Mesenchymal stem cell (in vitro differentiated cells and primary cell): ENCODE data around the gene HEYL.
A peak's percentile ranks its signal among the peaks of the same experiment; 100 is the strongest.

Source experiments
- DNase-seq: peaks from one replicate; pipeline ENCODE4 v3.0.0-alpha.2; 2013
- H2AFZ ChIP-seq: one replicate; pipeline ENCODE4 v1.6.1; 2013; ENCODE audit warnings: low read depth, mild to moderate bottlenecking, control low read depth, inconsistent platforms, low read length, moderate library complexity
- H2AK5ac ChIP-seq: 2 replicates; pipeline ENCODE4 v1.6.1; 2013; ENCODE audit warnings: low read length, moderate library complexity, mild to moderate bottlenecking, inconsistent platforms; ENCODE audit not compliant: severe bottlenecking
- H2BK120ac ChIP-seq: one replicate; pipeline ENCODE4 v1.6.1; 2013; ENCODE audit warnings: low read depth, mild to moderate bottlenecking, inconsistent platforms, low read length, moderate library complexity
- H2BK12ac ChIP-seq, 2 experiments: one replicate each; pipeline ENCODE4 v1.6.1; 2013; ENCODE audit warnings: inconsistent platforms in 2 of 2, low read length in 2 of 2, mild to moderate bottlenecking in 2 of 2, moderate library complexity in 2 of 2, control low read depth in 1 of 2
- H2BK15ac ChIP-seq: one replicate; pipeline ENCODE4 v1.6.1; 2013; ENCODE audit warnings: mild to moderate bottlenecking, low read depth, inconsistent platforms; ENCODE audit not compliant: poor library complexity, severe bottlenecking
- H2BK5ac ChIP-seq: 2 replicates; pipeline ENCODE4 v1.6.1; 2013; ENCODE audit warnings: low read depth, mild to moderate bottlenecking, low read length, control low read depth, inconsistent platforms; ENCODE audit not compliant: poor library complexity, severe bottlenecking
- H3K14ac ChIP-seq, 2 experiments: one replicate each; pipeline ENCODE4 v1.6.1; 2013; ENCODE audit warnings: inconsistent platforms in 2 of 2, low read length in 2 of 2, control low read depth in 1 of 2, mild to moderate bottlenecking in 1 of 2, moderate library complexity in 1 of 2
- H3K18ac ChIP-seq, 2 experiments: one replicate each; pipeline ENCODE4 v1.6.1; 2013; ENCODE audit warnings: inconsistent platforms in 2 of 2, low read length in 2 of 2, control low read depth in 1 of 2, low read depth in 1 of 2, mild to moderate bottlenecking in 1 of 2
- H3K23ac ChIP-seq, 2 experiments: one replicate each; pipeline ENCODE4 v1.6.1; 2013; ENCODE audit warnings: inconsistent platforms in 2 of 2, low read length in 2 of 2, mild to moderate bottlenecking in 2 of 2, moderate library complexity in 2 of 2, control low read depth in 1 of 2
- H3K27ac ChIP-seq: 2 replicates; pipeline ENCODE4 v1.5.1; 2013; ENCODE audit warnings: mild to moderate bottlenecking, moderate library complexity, low read length, control low read depth, inconsistent platforms; ENCODE audit not compliant: poor library complexity, severe bottlenecking
- H3K27me3 ChIP-seq, 2 experiments: 2 replicates each; pipeline versions ENCODE4 v1.6.1 to v1.7.0; 2013; ENCODE audit warnings: low read length in 2 of 2, mild to moderate bottlenecking in 2 of 2, moderate library complexity in 2 of 2, control low read depth in 1 of 2, inconsistent platforms in 1 of 2; ENCODE audit not compliant: control insufficient read depth in 1 of 2, insufficient read depth in 1 of 2
- H3K36me3 ChIP-seq, 2 experiments: 2 replicates each; pipeline versions ENCODE4 v1.6.1 to v1.7.0; 2013; ENCODE audit warnings: low read length in 2 of 2, control low read depth in 1 of 2, inconsistent platforms in 1 of 2, low read depth in 1 of 2, mild to moderate bottlenecking in 1 of 2; ENCODE audit not compliant: insufficient read depth in 2 of 2, control insufficient read depth in 1 of 2
- H3K4ac ChIP-seq, 2 experiments: one replicate each; pipeline ENCODE4 v1.6.1; 2013; ENCODE audit warnings: inconsistent platforms in 2 of 2, low read length in 2 of 2, mild to moderate bottlenecking in 2 of 2, moderate library complexity in 2 of 2, control low read depth in 1 of 2, low read depth in 1 of 2
- H3K4me1 ChIP-seq: 2 replicates; pipeline ENCODE4 v1.6.1; 2013; ENCODE audit warnings: low read depth, low read length, control low read depth; ENCODE audit not compliant: control insufficient read depth, insufficient read depth
- H3K4me2 ChIP-seq: 2 replicates; pipeline ENCODE4 v1.6.1; 2013; ENCODE audit warnings: low read length, mild to moderate bottlenecking, inconsistent platforms; ENCODE audit not compliant: poor library complexity, severe bottlenecking
- H3K4me3 ChIP-seq, 2 experiments: 2 replicates each; pipeline versions ENCODE4 v1.5.1 to v1.7.0; 2013; ENCODE audit warnings: low read length in 2 of 2, mild to moderate bottlenecking in 2 of 2, control low read depth in 1 of 2, low read depth in 1 of 2; ENCODE audit not compliant: insufficient read depth in 1 of 2
- H3K79me1 ChIP-seq: replicated peaks from 2 replicates; pipeline ENCODE4 v1.6.1; 2013; ENCODE audit warnings: mild to moderate bottlenecking, control low read depth, low read length, inconsistent platforms; ENCODE audit not compliant: poor library complexity, severe bottlenecking
- H3K9ac ChIP-seq: 2 replicates; pipeline ENCODE4 v1.7.0; 2013; ENCODE audit warnings: mild to moderate bottlenecking, low read length, moderate library complexity
- H3K9me3 ChIP-seq: 2 replicates; pipeline ENCODE4 v1.7.0; 2013; ENCODE audit warnings: mild to moderate bottlenecking, low read length; ENCODE audit not compliant: control insufficient read depth
- H4K8ac ChIP-seq: one replicate; pipeline ENCODE4 v1.6.1; 2013; ENCODE audit warnings: inconsistent platforms, mild to moderate bottlenecking, low read length, moderate library complexity
- H4K91ac ChIP-seq: one replicate; pipeline ENCODE4 v1.6.1; 2013; ENCODE audit warnings: mild to moderate bottlenecking, low read length, inconsistent platforms
- WGBS: methylation state at CpG from one replicate; pipeline ENCODE4 v1.1.7; 2013; ENCODE audit warnings: mixed read lengths; 5-methylcytosine and 5-hydroxymethylcytosine counted together

The HEYL gene

DNA sequence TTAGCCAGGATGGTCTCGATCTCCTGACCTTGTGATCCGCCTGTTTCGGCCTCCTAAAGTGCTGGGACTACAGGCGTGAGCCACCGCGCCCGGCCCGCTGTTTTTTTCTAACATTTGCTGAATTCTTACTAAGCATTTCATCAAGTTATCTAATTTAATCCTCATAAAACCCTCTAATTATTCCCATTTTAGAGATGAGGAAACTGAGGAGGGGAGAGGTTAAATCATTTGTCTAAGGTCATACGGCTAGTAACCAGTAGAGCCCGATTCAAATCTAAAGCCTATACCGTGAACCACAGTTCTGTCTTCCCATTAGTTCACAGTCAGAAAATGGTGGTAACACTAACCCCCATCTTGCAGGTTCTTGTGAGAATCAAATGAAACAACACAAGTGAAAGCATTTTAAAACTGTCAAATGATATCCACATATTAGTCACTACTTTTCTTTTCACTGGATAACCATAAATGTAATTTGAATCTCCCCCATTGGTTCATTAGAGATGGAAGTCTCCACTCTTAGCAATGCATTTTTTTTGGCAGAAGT is 10.6 kb downstream of the HEYL start:
- peaks cover 77 to 92% of the 10 kb centered on the region in 2 experiments for H3K27me3 ChIP-seq
- no peak overlapping the region for H2AFZ ChIP-seq
- H2AK5ac ChIP-seq = no peak overlapping the region
- no peak overlapping the region for H3K9ac ChIP-seq
- H2BK12ac ChIP-seq = no peak overlapping the region
- H3K79me1 ChIP-seq = no peaks in the 10 kb centered on the region
- no peak overlapping the region for H3K23ac ChIP-seq
- no peak overlapping the region for H4K91ac ChIP-seq
- peaks cover 0 to 3% of the 10 kb centered on the region in 2 experiments for H3K36me3 ChIP-seq
- no peak overlapping the region for H2BK120ac ChIP-seq
- no peak overlapping the region for H3K27ac ChIP-seq
- no peak overlapping the region for H3K14ac ChIP-seq
- WGBS = 94% methylated on average over 6 of the region's 11 CpGs
- H2BK15ac ChIP-seq = no peak overlapping the region
- no peak overlapping the region for H2BK5ac ChIP-seq
- H3K18ac ChIP-seq = no peak overlapping the region
- no peak overlapping the region for H3K4me3 ChIP-seq
- no peak overlapping the region for H3K4me2 ChIP-seq
- DNase-seq = no peak
- peaks cover 7% of the 10 kb centered on the region for H3K4me1 ChIP-seq
- no peak overlapping the region for H3K4ac ChIP-seq
- no peak overlapping the region for H4K8ac ChIP-seq
- no peaks in the 10 kb centered on the region for H3K9me3 ChIP-seq

DNA sequence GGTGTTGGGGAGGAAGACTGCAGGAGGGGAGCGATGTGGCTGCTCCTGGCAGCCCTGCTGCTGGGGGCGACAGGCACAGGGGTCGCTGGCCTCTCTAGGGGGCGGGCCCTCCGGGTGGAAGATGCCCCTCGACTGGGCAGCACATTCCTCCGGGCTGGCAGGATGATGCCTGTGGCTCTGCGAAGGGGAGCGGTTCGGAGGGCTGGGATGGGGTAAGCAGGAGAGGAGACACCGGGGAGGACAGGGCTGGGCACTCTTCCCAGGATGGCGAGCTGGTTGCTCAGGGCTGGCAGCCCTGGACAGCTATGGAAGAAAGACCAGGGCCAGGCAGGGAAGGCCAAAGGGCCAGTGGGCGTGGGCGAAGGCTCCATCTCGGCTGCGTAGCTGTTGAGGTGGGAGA is 12.8 kb downstream of the HEYL start:
- Histone ChIP-seq H3K27ac (no peak overlapping the region), H3K4me3 (no peak overlapping the region), H3K14ac (peak overlapping the region in 1 of 2 experiments; percentile 53), H3K9ac (no peak overlapping the region), H2BK15ac (no peak overlapping the region), H4K8ac (no peak overlapping the region), H3K79me1 (no peaks in the 10 kb centered on the region), H3K23ac (no peak overlapping the region), H3K27me3 (peaks cover 76 to 88% of the 10 kb centered on the region in 2 experiments), H2AK5ac (no peak overlapping the region), H3K4me2 (no peak overlapping the region), H3K4ac (no peak overlapping the region), H2AFZ (no peak overlapping the region), H4K91ac (no peak overlapping the region), H2BK5ac (no peak overlapping the region), H3K4me1 (peaks cover 2% of the 10 kb centered on the region), H3K36me3 (peaks cover 0 to 3% of the 10 kb centered on the region in 2 experiments), H3K18ac (no peak overlapping the region), H2BK12ac (peak overlapping the region in 1 of 2 experiments; percentile 80), H2BK120ac (no peak overlapping the region), H3K9me3 (no peaks in the 10 kb centered on the region)
- 91% methylated on average over 16 of the region's 16 CpGs for WGBS
- DNase-seq = no peak

DNA sequence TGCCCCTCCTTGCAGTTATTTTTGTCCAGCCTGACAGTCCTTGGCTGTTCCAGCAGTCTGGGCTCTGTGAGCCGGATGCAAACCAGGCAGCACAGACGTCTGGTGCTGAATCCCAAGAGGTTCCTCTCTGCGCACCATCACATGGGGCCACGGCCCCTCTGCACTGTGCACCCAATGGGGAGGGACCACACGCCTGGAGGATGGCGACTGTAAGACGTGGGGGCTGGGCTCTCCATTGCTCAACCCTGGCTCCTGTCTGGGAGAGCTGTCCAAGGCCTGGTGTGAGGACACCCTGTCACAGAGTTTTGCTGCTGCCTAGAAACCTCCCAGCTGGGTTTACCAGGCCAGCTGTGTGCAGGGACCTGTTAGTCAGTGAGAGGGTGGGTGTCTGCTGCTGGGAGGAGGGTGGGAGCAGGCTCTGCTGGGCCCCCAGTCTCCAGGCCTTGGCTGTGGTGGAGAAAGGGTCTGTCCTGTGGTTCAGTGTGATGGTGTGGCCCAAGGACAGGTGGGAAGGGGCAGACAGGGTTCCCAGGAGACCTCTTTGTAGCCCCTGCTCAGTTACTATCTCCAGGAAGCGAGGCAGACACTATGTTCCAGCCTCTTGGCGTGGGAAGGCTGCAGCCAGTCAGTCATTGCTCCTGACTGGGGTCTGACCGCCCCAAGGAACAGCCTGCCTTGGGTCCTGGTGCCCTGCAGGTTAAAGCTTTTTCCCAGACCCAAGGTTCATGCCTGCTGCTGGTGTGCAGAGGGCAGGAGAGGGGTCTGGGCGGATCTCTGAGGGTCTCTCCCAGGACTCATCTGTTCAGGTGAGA is 13.8 kb downstream of the HEYL start:
- Histone ChIP-seq H2BK15ac (peak overlapping the region; percentile 16), H3K14ac (no peak overlapping the region), H3K79me1 (no peaks in the 10 kb centered on the region), H4K91ac (peak overlapping the region; percentile 20), H2BK12ac (peak overlapping the region in 1 of 2 experiments; percentile 77), H3K18ac (peak overlapping the region; percentile 78 to 84), H3K36me3 (peaks cover 0 to 3% of the 10 kb centered on the region in 2 experiments), H3K4me3 (no peak overlapping the region), H3K9me3 (no peaks in the 10 kb centered on the region), H3K4me2 (no peak overlapping the region), H2AK5ac (no peak overlapping the region), H3K4me1 (peaks cover 2% of the 10 kb centered on the region), H3K23ac (no peak overlapping the region), H3K4ac (peak overlapping the region; percentile 46 to 55), H2BK5ac (no peak overlapping the region), H2AFZ (no peak overlapping the region), H3K27ac (no peak overlapping the region), H4K8ac (no peak overlapping the region), H3K9ac (no peak overlapping the region), H3K27me3 (peaks cover 66 to 79% of the 10 kb centered on the region in 2 experiments), H2BK120ac (no peak overlapping the region)
- DNase-seq = peak; percentile 95
- 37% methylated on average over 11 of the region's 11 CpGs for WGBS

DNA sequence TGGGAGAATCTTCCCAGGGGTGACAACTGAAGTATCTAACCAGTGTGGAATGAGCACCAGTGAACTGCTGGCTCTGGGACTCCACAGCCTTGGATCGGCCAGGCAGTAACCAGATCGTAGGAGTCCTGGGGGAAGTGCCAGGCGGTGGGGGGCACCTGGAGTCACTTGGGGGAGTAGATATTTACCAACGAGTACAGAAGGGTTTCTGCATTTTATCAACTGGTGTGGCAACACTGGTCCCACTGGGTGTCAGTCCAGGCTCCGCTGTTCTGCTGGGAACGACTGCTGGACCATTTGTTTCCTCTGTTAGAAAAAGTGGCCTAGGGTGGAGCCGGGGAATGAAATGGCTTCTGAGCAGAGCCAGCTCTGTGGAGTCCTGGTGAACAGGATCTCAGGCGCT is 14.4 kb downstream of the HEYL start:
- H3K4me1 ChIP-seq = peaks cover 2% of the 10 kb centered on the region
- H3K27ac ChIP-seq = no peak overlapping the region
- no peak overlapping the region for H3K14ac ChIP-seq
- H2AFZ ChIP-seq = no peak overlapping the region
- no peak overlapping the region for H2BK15ac ChIP-seq
- H2AK5ac ChIP-seq = no peak overlapping the region
- peaks cover 60 to 75% of the 10 kb centered on the region in 2 experiments for H3K27me3 ChIP-seq
- H3K23ac ChIP-seq = no peak overlapping the region
- peaks cover 0 to 3% of the 10 kb centered on the region in 2 experiments for H3K36me3 ChIP-seq
- no peak overlapping the region for H2BK120ac ChIP-seq
- H3K4ac ChIP-seq = peak overlapping the region in 1 of 2 experiments; percentile 12
- no peak overlapping the region for H3K4me3 ChIP-seq
- peak overlapping the region in 1 of 2 experiments; percentile 42 for H3K18ac ChIP-seq
- no peak overlapping the region for H3K9ac ChIP-seq
- no peaks in the 10 kb centered on the region for H3K79me1 ChIP-seq
- no peak overlapping the region for H4K91ac ChIP-seq
- no peaks in the 10 kb centered on the region for H3K9me3 ChIP-seq
- H3K4me2 ChIP-seq = no peak overlapping the region
- H2BK12ac ChIP-seq = peak overlapping the region in 1 of 2 experiments; percentile 66
- 65% methylated on average over 8 of the region's 8 CpGs for WGBS
- H2BK5ac ChIP-seq = no peak overlapping the region
- DNase-seq = no peak
- H4K8ac ChIP-seq = no peak overlapping the region
